ENCODE results near the gene RBM14.
"Not testable (repeated sequence)": the region's sequence is repeated elsewhere in the genome, so short reads cannot be mapped to it uniquely, and the experiment has no call there.

Gene RBM14

GRCh38 chr11:66600219-66600618, 16.2 kb upstream of the RBM14 start:
- DNase-seq, result no peak

- DNase-seq, result no peak
Measured at GRCh38 chr11:66600631-66601233, 15.7 kb upstream of the RBM14 start.

GRCh38 chr11:66603072-66603471, 13.4 kb upstream of the RBM14 start:
- DNase-seq, result no peak

- no peak for DNase-seq
Measured at GRCh38 chr11:66604155-66604554, 12.3 kb upstream of the RBM14 start.

GRCh38 chr11:66606608-66607007, 9.8 kb upstream of the RBM14 start:
- DNase-seq, result not testable (repeated sequence)

- DNase-seq, result no peak
Measured at GRCh38 chr11:66607126-66607834, 9.2 kb upstream of the RBM14 start.

GRCh38 chr11:66609721-66610617, 6.5 kb upstream of the RBM14 start:
- no peak for DNase-seq

DNA sequence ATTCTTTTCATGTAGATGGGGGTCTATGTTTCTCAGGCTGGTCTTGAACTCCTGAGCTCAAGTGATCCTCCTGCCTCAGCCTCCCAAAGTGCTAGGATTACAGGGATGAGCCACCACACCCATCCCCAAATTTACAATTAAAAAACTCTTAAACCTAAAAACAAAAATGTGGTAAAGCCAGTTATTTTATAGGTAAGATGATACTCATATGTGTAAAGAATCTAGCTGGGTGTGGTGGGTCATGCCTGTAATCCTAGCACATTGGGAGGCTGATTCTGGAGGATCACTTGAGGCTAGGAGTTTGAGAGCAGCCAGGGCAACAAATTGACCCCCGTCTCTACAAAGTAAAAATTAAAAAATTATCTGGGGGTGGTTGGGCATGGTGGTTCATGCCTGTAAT, 4.0 kb upstream of the RBM14 start:
- DNase-seq, result no peak

GRCh38 chr11:66614073-66614472, 2.4 kb upstream of the RBM14 start:
- no peak for DNase-seq

DNA sequence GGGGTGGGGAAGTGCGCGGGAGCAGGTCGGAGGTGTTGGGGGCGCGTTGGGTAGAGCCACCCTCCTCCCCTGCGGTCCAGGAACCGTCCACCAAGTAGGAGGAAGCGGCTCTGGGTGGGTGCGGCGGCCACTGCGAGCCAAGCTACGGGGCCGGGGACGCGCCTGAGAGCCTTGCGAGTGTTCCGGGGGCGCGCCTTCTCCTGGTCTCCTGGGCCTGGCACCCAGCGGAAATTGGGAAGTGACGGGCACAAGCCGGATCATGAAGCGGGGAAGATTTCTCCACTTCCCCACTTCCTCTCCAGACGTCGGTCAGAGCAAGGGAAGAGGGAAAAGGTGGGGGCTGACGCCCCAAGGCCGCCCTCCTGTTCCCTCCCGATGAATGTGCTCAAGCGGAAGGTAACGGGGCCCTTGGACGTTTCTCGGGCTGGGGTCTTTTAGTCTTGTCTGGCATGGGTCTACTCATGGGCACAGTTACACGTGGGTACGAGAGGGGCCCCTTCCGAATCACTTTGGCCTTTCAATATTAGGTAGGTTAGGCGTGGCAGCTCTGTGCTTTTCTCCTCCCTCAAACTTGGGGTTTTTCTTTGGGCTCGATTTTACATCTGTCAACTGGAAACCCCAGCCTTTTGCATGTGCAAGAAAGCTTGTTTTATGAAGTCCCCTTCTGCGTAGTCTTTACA, 865 bp downstream of the RBM14 start:
- DNase-seq, result peak; percentile 89

GRCh38 chr11:66619080-66619554, 2.7 kb downstream of the RBM14 start:
- peak; percentile 56 for DNase-seq

DNA sequence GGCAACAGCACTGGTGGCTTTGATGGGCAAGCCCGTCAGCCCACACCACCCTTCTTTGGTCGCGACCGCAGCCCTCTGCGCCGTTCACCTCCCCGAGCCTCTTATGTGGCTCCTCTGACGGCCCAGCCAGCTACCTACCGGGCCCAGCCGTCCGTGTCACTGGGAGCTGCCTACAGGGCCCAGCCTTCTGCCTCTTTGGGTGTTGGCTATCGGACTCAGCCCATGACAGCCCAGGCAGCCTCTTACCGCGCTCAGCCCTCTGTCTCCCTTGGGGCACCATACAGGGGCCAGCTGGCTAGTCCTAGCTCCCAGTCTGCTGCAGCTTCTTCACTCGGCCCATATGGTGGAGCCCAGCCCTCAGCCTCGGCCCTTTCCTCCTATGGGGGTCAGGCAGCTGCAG, 8.0 kb downstream of the RBM14 start:
- no peak for DNase-seq

GRCh38 chr11:66625041-66625751, 8.8 kb downstream of the RBM14 start:
- no peak for DNase-seq

DNA sequence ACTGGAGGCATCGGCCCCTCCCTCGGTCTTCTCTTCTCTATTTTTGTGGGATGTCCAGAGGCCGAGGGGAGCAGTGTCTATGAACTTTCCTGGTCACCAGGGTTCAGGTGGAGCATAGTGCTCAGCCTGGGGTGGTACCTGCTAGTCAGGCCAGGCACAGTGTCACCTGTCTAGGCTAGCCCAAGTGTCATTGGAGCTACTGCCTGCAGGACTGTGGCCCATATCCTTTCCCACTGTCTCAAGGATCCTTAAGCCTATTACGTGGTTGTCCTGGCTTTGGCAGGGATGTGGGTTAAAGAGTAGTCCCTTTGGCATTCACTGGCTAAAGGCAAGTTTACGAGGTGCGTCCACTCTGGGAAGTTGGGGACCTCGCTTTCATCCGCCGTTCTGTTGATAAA, 9.3 kb downstream of the RBM14 start:
- DNase-seq, result no peak

DNA sequence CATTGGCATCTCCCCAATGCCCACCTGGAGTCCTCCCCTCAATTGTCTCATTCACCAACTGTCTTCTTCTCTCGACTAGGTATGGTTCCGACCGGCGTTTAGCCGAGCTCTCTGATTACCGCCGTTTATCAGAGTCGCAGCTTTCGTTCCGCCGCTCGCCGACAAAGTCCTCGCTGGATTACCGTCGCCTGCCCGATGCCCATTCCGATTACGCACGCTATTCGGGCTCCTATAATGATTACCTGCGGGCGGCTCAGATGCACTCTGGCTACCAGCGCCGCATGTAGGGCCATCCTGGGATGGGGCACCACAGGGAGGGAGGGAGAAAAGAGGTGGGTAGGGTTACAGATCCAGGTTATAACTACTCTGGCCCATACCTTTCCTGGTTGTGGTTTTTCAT, 10.0 kb downstream of the RBM14 start:
- no peak for DNase-seq

- no peak for DNase-seq
Measured at GRCh38 chr11:66626926-66627325, 10.5 kb downstream of the RBM14 start.

DNA sequence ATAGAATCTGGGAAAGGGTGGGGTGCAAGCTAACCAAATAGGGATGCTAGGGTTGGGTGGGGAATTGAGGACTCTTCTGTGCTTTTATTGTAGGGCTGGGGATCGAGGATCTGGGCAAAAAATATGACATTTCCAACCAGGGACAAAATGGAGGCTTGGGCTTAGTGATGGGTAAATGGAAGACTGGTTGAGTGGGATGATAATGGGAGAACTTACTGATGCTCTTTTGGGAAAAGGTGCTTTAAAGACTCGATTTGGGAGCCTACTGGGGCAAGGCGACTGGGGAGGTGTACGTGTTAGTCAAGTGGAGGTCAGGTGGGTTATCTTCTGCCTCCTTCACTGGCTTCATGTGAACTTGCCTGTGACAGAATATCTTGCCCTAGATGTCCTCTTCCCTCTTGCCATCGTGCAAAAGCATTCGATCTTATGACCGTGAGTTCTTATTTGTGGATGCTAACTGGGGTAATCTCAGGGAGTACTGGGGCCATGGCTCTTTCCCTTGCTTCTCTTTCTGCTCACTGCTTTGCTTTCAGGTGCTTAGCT, 11.7 kb downstream of the RBM14 start:
- DNase-seq, result no peak

- no peak for DNase-seq
Measured at GRCh38 chr11:66629356-66629755, 12.9 kb downstream of the RBM14 start.

GRCh38 chr11:66631883-66632282, 15.5 kb downstream of the RBM14 start:
- no peak for DNase-seq

DNA sequence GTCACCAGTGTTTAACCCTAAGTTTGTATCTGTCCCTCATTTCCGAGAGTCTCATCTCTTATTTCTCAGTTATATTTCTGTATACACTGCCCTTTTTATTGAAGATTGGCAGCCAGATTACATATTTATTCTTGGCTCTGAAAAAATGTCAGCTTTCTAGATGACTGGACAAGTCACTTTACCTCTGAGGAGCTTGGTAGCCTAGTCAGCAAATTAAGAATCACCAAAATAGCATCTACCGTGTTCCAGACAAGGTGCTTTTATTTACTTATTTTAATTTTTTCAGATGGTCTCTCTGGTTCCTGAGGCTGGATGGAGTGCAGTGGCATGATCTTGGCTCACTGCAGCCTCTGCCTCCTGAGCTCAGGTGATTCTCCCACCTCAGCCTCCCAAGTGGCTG, 16.5 kb downstream of the RBM14 start:
- DNase-seq, result no peak

- peak; percentile 50 for DNase-seq
Measured at GRCh38 chr11:66636411-66636810, 20.0 kb downstream of the RBM14 start.

GRCh38 chr11:66637557-66638176, 21.2 kb downstream of the RBM14 start:
- DNase-seq, result peak; percentile 82

All from DMS53 (cell line).